HG03575 (cell line): ENCODE data around the gene NRIP3.
A peak's percentile ranks its signal among the peaks of the same experiment; 100 is the strongest.
"Not testable (repeated sequence)": the region's sequence is repeated elsewhere in the genome, so short reads cannot be mapped to it uniquely, and the experiment has no call there.

Experiments used
- ATAC-seq: cut with Tn5 transposase; IDR thresholded peaks from one replicate; pipeline ENCODE4 v1.9.1; 2021; ENCODE audit not compliant: unreplicated experiment, insufficient number of reproducible peaks, low FRiP score; ENCODE audit errors: extremely low read depth

The NRIP3 gene

DNA sequence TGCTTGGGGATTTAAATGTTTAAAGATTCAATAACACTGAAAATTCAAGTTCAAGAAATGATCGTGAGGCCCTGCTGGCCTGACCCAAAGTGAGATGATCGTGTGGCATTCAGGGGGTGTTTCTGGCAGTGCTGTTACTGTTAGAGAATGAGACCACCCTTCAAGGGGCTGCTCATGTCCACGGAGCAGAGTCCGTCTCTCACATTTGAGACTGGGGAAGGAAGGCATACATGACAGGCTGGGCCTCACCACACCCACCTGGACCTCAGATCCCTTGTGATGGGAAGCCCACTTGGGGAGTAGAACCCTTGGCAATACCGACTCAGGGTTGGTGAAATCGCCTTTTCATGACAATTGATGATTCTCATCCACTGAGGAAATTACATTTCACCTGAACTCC is 16.1 kb upstream of the NRIP3 start:
- ATAC-seq: no peak

GRCh38 chr11:9017773-9018172 is 14.0 kb upstream of the NRIP3 start:
- no peak for ATAC-seq

DNA sequence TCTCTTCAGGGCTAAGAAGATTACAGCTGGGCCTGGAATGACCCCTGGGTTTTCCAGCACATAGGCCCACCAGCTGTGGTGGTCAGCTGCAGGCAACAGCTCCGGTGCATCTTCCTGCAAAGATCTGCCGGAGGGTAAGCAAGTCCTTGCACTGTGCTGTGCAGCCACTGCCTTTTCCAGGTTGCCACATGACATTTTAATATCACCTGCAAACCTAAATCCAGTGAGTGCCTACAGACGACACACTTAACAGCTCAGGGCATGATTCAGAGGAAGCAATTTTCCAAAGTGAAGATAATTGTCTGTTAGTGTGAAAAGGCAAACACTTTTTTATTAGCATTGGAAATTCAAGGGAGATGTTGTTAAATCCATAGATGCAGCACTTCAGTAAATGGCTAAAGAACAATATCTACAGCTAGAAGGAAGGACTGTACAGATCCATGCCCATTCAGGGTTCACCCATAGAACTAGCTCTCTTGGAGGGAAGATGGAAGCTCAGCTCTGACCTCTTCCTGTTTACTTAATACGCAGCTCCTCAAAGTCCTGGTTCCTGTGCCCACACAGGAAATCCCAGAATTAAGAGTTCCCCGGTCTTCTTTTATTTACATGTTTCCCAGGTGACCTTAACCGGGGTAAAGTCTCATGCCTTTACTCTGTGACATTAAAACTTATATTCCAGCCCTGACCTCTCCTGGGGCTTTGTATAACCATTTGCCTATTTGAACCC is 13.3 kb upstream of the NRIP3 start:
- ATAC-seq: no peak

- ATAC-seq: peak; percentile 57
Measured at GRCh38 chr11:9015677-9016076, 11.9 kb upstream of the NRIP3 start.

DNA sequence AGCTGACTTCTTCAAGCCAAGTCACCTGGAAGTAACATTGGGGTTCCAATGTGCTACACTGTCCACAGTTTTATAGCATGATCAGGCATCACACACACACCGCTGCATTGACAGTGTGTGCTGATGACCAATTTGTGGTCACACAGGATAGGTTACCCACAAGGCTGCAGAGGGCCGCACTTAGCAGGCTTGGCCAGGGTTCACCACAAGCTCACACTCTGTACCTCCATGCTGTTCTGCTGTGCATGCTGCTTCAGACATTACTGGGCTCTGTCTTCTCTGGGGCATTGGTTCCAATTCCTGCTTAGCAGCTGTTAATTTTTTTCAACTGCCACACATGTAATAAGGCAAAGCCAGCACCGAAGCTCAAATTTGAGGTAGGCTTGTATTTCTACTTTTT is 11.0 kb upstream of the NRIP3 start:
- ATAC-seq: no peak

DNA sequence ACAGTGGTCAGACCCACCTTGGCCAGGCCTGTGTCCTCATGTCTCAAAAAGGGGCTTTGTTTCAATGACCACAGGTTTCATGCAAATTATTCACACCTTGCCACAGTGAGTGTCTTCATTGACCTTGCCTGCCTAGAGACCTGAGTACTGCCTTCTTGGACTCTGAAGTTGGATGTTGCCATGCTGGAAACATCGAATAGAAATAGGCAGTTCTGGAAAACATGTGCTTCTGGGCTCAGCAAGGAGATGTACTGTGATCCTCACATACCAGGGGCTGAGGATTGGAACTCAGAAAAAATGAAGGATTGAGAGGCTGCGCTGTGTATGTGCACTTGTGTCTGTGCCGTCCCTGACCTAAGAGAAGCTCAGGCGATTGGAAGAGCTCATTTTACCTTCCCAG is 9.6 kb upstream of the NRIP3 start:
- ATAC-seq: no peak

DNA sequence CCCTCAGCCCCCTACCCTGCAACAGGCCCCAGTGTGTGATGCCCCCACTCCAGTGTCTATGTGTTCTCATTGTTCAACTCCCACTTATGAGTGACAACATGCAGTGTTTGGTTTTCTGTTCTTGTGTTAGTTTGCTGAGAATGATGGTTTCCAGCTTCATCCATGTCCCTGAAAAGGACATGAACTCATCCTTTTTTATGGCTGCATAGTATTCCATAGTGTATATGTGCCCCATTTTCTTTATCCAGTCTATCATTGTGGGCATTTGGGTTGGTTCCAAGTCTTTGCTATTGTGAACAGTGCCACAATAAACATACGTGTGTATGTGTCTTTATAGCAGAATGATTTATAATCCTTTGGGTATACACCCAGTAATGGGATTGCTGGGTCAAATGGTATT is 5.7 kb upstream of the NRIP3 start:
- ATAC-seq: not testable (repeated sequence)

GRCh38 chr11:9008661-9009060 is 4.9 kb upstream of the NRIP3 start:
- ATAC-seq: no peak

- no peak for ATAC-seq
Measured at GRCh38 chr11:9008011-9008550, 4.3 kb upstream of the NRIP3 start.

DNA sequence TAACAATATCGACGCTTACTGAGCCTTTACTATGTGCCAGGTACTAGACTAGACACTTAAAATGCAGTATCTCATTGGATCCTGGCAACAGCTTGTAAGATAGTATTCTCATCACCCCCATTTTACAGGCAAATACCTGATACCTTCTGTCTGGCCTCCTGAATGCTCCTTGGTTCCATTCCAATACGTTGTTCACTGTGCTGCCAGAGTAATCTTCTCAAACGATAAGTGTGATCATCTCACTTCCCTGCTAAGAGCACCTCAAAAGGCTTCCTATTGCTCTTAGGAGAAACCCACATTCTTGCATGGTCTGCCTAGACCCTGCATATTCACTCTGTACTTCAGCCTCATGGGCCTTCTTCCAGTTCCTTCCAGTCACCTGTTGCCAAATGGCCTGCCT is 1.3 kb upstream of the NRIP3 start:
- ATAC-seq: no peak

DNA sequence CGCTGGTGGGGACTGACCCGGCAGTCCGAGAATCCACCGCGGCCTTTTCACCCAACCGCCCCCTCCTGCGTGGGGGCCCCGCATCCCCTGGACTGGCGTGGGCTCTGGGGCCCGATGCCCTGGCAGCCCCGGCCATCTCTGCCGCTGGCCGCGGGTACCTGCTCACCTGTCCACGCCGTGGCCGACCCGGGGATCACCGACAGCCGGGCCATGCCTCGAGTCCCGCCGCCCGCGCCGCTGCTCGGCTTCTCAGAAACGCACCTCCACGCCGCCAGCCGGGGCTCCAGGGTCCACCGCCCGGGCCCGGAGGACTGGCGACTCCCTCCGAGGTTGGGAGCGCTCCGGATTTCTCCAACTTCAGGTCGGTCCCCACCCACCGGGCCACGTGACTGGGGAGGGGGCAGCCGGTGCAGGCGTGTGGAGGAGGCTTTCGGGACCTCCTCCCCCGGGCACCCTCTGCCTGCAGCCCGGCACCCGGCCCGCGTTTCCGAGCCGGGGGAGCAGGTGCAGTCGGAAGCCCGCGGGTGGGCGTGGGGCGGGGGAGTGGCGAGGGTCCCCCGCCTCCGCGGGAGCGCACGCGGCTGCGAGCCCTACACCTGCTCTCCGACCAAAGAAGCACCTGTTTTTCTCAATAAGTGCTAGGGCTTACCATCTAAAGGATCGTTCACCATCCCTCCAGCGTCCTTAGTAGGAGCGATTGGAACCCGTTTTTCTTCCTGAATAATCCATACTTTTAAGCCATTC is 554 bp upstream of the NRIP3 start:
- ATAC-seq: no peak

GRCh38 chr11:9002920-9003572 is 755 bp downstream of the NRIP3 start:
- ATAC-seq: no peak

DNA sequence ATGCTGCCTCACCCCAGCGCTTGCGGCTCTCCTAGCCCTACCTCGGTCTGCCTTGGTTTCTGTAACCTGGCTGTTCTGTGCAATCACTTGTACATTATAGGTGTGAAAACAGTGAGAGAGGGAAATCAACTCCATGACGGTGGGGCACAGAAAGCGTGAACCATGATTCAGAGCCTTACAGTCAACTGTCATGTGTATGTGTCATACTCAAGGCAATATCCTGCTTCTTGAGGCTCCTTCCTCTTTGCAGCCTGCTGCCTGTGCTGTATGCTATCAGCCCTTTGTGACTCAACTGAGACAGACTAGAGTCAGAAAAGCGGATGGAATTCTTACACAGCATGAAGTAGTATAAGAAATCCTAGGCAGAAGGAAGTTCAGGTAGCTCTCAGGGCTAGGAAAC is 2.1 kb downstream of the NRIP3 start:
- no peak for ATAC-seq

GRCh38 chr11:8998017-8998416 is 5.8 kb downstream of the NRIP3 start:
- ATAC-seq: no peak

DNA sequence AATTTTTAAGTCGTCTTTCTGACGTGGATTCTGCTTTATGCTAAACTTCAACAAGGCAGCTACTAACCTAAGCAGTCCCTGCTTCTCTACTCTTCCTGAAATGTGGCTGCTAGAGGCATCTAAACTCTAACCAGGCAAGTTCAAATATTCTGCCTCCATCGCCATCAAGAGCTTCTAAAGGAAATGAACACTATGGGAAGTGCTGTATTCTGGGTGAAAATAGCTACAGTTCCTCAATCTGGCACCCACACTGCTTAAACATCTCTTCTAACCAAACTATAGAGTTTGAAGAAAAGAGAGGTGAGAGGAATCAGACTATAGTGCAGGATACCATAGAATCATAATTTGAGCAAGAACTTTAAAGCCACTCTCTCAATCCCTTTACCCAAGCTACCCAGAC is 6.3 kb downstream of the NRIP3 start:
- ATAC-seq: no peak

GRCh38 chr11:8989453-8989852 is 14.3 kb downstream of the NRIP3 start:
- no peak for ATAC-seq

DNA sequence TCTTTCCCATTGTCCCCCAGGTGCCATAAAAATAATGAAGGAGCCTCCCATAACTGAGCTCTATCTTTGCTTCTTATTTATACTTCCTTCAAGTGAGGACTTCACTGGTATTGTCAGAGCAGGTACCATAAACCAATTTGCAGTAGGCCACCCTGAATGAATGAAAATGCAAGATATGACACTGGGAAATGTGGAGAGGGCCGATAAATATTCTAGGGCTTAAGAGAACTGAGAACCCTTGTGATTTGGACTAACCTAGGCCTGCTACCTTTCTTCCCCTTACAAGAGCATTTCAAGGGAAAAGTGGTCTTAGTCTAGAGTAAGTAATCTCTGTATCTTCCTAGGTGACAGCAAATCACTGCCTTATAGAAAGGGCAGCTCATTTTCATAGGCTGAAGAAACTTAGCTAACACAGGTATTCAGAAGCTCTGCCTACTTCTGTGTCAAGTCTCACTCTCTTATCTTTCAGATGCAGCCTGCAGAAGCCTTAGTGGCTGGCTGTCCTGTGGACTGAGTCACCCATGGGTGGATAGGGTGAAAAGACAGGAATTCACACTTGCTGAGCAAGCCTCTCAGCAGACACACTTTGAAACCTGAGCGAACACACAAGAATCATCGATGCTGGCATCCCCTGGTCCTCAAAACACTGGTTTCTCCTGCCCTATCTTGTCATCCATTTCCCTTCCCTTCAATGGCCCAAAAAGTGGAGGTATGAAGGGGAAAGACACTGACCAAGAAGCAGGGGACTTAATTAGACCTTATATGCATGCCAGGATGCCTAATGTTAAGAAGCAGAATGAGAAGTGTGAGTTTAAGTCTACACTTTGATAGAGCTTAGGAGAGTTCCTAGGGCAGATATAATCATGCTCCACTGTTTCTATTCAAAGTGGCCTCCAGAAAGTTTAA is 15.2 kb downstream of the NRIP3 start:
- no peak for ATAC-seq

DNA sequence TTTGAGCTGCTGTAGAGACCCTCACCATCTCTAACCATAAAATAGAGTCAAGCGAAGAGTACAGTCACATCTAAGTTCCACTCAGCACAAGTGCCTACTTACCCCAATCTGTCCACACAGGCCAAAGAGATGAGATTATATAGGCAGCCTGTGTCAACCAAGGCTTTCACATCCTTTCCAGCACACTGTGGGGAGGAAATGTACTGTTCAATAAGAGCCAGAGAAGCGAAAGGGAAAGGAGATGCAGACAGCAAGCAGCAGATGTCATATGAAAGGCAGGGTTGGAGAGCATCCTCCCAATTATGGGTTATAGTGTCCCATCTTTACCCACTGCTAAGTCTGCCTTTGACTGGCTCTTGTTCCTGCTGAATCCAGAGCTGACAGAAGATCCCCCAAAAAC is 16.4 kb downstream of the NRIP3 start:
- ATAC-seq: no peak

- not testable (repeated sequence) for ATAC-seq
Measured at GRCh38 chr11:8986772-8987171, 17.0 kb downstream of the NRIP3 start.
